Effector memory CD8-positive, alpha-beta T cell (primary cell): Measurements from ENCODE around the gene MKKS.

Experiments used
- ATAC-seq: fragments of 150-1000 bp; cut with Tn5 transposase; replicated peaks from 2 replicates; pipeline ENCODE4 v1.10.0; 2021; ENCODE audit warnings: mild to moderate bottlenecking, moderate library complexity
- DNase-seq, 3 experiments: peaks; one replicate each; pipeline ENCODE4 v3.0.0; 2021
- H3K27ac Mint-ChIP-seq, 2 donors: one replicate each; pipeline ENCODE4 v1.8.0; 2022; ENCODE audit warnings: mild to moderate bottlenecking in 2 of 2, mixed read lengths in 2 of 2, moderate library complexity in 2 of 2
- H3K27me3 Mint-ChIP-seq, 2 donors: one replicate each; pipeline ENCODE4 v1.8.0; 2022; ENCODE audit warnings: mixed read lengths in 2 of 2
- H3K36me3 Mint-ChIP-seq: one replicate; pipeline ENCODE4 v1.8.0; 2022; ENCODE audit warnings: mild to moderate bottlenecking, moderate library complexity, mixed read lengths; ENCODE audit not compliant: insufficient read depth
- H3K4me1 Mint-ChIP-seq, 2 donors: one replicate each; pipeline ENCODE4 v1.8.0; 2022; ENCODE audit warnings: low read depth in 2 of 2, mixed read lengths in 2 of 2
- H3K4me3 Mint-ChIP-seq, 2 donors: one replicate each; pipeline ENCODE4 v1.8.0; 2022; ENCODE audit warnings: mild to moderate bottlenecking in 2 of 2, mixed read lengths in 2 of 2, moderate library complexity in 2 of 2
- H3K9me3 Mint-ChIP-seq, 2 donors: one replicate each; pipeline ENCODE4 v1.8.0; 2022; ENCODE audit warnings: mixed read lengths in 2 of 2

Gene MKKS

GRCh38 chr20:10443936-10444335 lies 9.9 kb upstream of the MKKS start:
- H3K4me3 Mint-ChIP-seq, result no peak overlapping the region
- ATAC-seq (no peak), DNase-seq (no peak)
- no peak overlapping the region for H3K27ac Mint-ChIP-seq
- no peaks in the 10 kb centered on the region for H3K9me3 Mint-ChIP-seq
- H3K4me1 Mint-ChIP-seq, result peaks cover 11 to 20% of the 10 kb centered on the region in 2 donors
- no peaks in the 10 kb centered on the region for H3K27me3 Mint-ChIP-seq
- H3K36me3 Mint-ChIP-seq, result peaks cover 3% of the 10 kb centered on the region

GRCh38 chr20:10438217-10438616 lies 4.2 kb upstream of the MKKS start:
- Mint-ChIP-seq H3K36me3 (peaks cover 17% of the 10 kb centered on the region), H3K4me1 (peaks cover 14 to 16% of the 10 kb centered on the region in 2 donors), H3K27ac (no peak overlapping the region), H3K27me3 (no peaks in the 10 kb centered on the region), H3K4me3 (no peak overlapping the region), H3K9me3 (no peaks in the 10 kb centered on the region)
- no peak for ATAC-seq
- DNase-seq, result no peak

GRCh38 chr20:10436053-10436699 lies 2.2 kb upstream of the MKKS start:
- DNase-seq, result no peak
- peaks cover 25 to 32% of the 10 kb centered on the region in 2 donors for H3K4me1 Mint-ChIP-seq
- H3K27me3 Mint-ChIP-seq, result no peaks in the 10 kb centered on the region
- peak overlapping the region; percentile 46 to 95 for H3K27ac Mint-ChIP-seq
- H3K4me3 Mint-ChIP-seq, result peak overlapping the region; percentile 53 to 92
- no peaks in the 10 kb centered on the region for H3K9me3 Mint-ChIP-seq
- ATAC-seq, result no peak
- peaks cover 23% of the 10 kb centered on the region for H3K36me3 Mint-ChIP-seq

GRCh38 chr20:10434832-10435812 lies 1.1 kb upstream of the MKKS start, which contains the start of gene SLX4IP:
SLX4IP (plus strand) TSS chr20:10435305; CDS start chr20:10458205, 22,900 bp downstream.
- DNase-seq, result peak; percentile 74 to 80 (median 78)
- no peaks in the 10 kb centered on the region for H3K27me3 Mint-ChIP-seq
- H3K9me3 Mint-ChIP-seq, result no peaks in the 10 kb centered on the region
- peak within 1 kb of the TSS; percentile 94 to 95 for H3K27ac Mint-ChIP-seq
- peaks cover 32 to 34% of the 10 kb centered on the region in 2 donors for H3K4me1 Mint-ChIP-seq
- ATAC-seq, result peak; percentile 58
- peaks cover 23% of the 10 kb centered on the region for H3K36me3 Mint-ChIP-seq
- peak within 1 kb of the TSS; percentile 90 to 92 for H3K4me3 Mint-ChIP-seq

GRCh38 chr20:10434467-10434831 lies 427 bp upstream of the MKKS start:
- peak; percentile 43 for ATAC-seq
- H3K4me1 Mint-ChIP-seq, result peaks cover 34 to 40% of the 10 kb centered on the region in 2 donors

GRCh38 chr20:10433014-10433622 lies 904 bp downstream of the MKKS start:
- no peak for ATAC-seq
- no peaks in the 10 kb centered on the region for H3K9me3 Mint-ChIP-seq
- DNase-seq, result no peak
- H3K4me3 Mint-ChIP-seq, result peak overlapping the region; percentile 90 to 92
- peaks cover 23% of the 10 kb centered on the region for H3K36me3 Mint-ChIP-seq
- H3K4me1 Mint-ChIP-seq, result peaks cover 43 to 52% of the 10 kb centered on the region in 2 donors
- H3K27me3 Mint-ChIP-seq, result no peaks in the 10 kb centered on the region
- peak overlapping the region; percentile 94 to 95 for H3K27ac Mint-ChIP-seq

More at GRCh38 chr20:10434467-10434831, 427 bp upstream of the MKKS start:
- Mint-ChIP-seq H3K27ac (peak overlapping the region; percentile 94 to 95), H3K27me3 (no peaks in the 10 kb centered on the region), H3K4me3 (peak overlapping the region; percentile 90 to 92), H3K9me3 (no peaks in the 10 kb centered on the region), H3K36me3 (peaks cover 23% of the 10 kb centered on the region)
- peak; percentile 53 to 62 (median 56) for DNase-seq

GRCh38 chr20:10432079-10432478 lies 1.9 kb downstream of the MKKS start:
- Mint-ChIP-seq H3K9me3 (no peaks in the 10 kb centered on the region), H3K36me3 (peaks cover 23% of the 10 kb centered on the region), H3K4me1 (peaks cover 50 to 59% of the 10 kb centered on the region in 2 donors), H3K4me3 (no peak overlapping the region), H3K27me3 (no peaks in the 10 kb centered on the region), H3K27ac (no peak overlapping the region)
- DNase-seq (no peak), ATAC-seq (no peak)

- Mint-ChIP-seq H3K9me3 (no peaks in the 10 kb centered on the region), H3K27ac (peak overlapping the region in 1 of 2 donors; percentile 81), H3K27me3 (no peaks in the 10 kb centered on the region), H3K36me3 (peaks cover 23% of the 10 kb centered on the region), H3K4me3 (no peak overlapping the region), H3K4me1 (peaks cover 49 to 65% of the 10 kb centered on the region in 2 donors)
- ATAC-seq (no peak), DNase-seq (no peak)
Measured at GRCh38 chr20:10430704-10431103, 3.3 kb downstream of the MKKS start.

GRCh38 chr20:10430000-10430466 lies 4.0 kb downstream of the MKKS start:
- DNase-seq, result no peak
- Mint-ChIP-seq H3K4me1 (peaks cover 45 to 59% of the 10 kb centered on the region in 2 donors), H3K27ac (peak overlapping the region in 1 of 2 donors; percentile 81)

GRCh38 chr20:10429443-10429981 lies 4.5 kb downstream of the MKKS start:
- Mint-ChIP-seq H3K4me1 (peaks cover 45 to 57% of the 10 kb centered on the region in 2 donors), H3K27me3 (no peaks in the 10 kb centered on the region), H3K9me3 (no peaks in the 10 kb centered on the region), H3K36me3 (peaks cover 19% of the 10 kb centered on the region), H3K27ac (peak overlapping the region in 1 of 2 donors; percentile 81), H3K4me3 (no peak overlapping the region)
- DNase-seq (no peak), ATAC-seq (no peak)

More at GRCh38 chr20:10430000-10430466, 4.0 kb downstream of the MKKS start:
- H3K4me3 Mint-ChIP-seq, result no peak overlapping the region
- no peaks in the 10 kb centered on the region for H3K9me3 Mint-ChIP-seq
- H3K36me3 Mint-ChIP-seq, result peaks cover 23% of the 10 kb centered on the region
- H3K27me3 Mint-ChIP-seq, result no peaks in the 10 kb centered on the region
- ATAC-seq, result no peak

GRCh38 chr20:10428008-10428407 lies 6.0 kb downstream of the MKKS start:
- peaks cover 4% of the 10 kb centered on the region for H3K36me3 Mint-ChIP-seq
- peaks cover 38 to 59% of the 10 kb centered on the region in 2 donors for H3K4me1 Mint-ChIP-seq
- no peaks in the 10 kb centered on the region for H3K9me3 Mint-ChIP-seq
- no peak overlapping the region for H3K27ac Mint-ChIP-seq
- DNase-seq (no peak), ATAC-seq (peak; percentile 65)
- H3K27me3 Mint-ChIP-seq, result no peaks in the 10 kb centered on the region
- H3K4me3 Mint-ChIP-seq, result no peak overlapping the region

- Mint-ChIP-seq H3K27me3 (no peaks in the 10 kb centered on the region), H3K36me3 (no peaks in the 10 kb centered on the region), H3K27ac (no peak overlapping the region), H3K4me1 (peaks cover 36 to 56% of the 10 kb centered on the region in 2 donors), H3K4me3 (no peak overlapping the region), H3K9me3 (no peaks in the 10 kb centered on the region)
- DNase-seq (peak; percentile 24 to 29 (median 28)), ATAC-seq (peak; percentile 52)
Measured at GRCh38 chr20:10427060-10427692, 6.8 kb downstream of the MKKS start.
